ENCODE data around the gene KCNH1.

- no peak for TF ChIP-seq CTCF (conservative IDR thresholded peaks at IDR 0.05; ENCODE audit: low read depth, low read length)
- TF ChIP-seq MXI1 (IDR thresholded peaks at IDR 0.05; ENCODE audit: borderline replicate concordance, low read depth, low read length) = no peak
- no peak for TF ChIP-seq POLR2A (IDR thresholded peaks at IDR 0.05; ENCODE audit: low read depth, low read length)
Observed at GRCh38 chr1:210905944-210906453, 227.9 kb downstream of the KCNH1 start.
